Stimulated activated CD4-positive, alpha-beta T cell treated with anti-CD3 and anti-CD28 coated beads, TNF-alpha, amount 100 ng/mL, for 48 hours (primary cell): Measurements from ENCODE around the gene RIC8A.
"Not testable (repeated sequence)": the region's sequence is repeated elsewhere in the genome, so short reads cannot be mapped to it uniquely, and the experiment has no call there.

Experiments used
- DNase-seq, 3 donors: peaks; one replicate each; pipeline ENCODE4 v3.0.0-alpha.2; 2020; ENCODE audit warnings: low read depth in 3 of 3

The RIC8A gene

DNA sequence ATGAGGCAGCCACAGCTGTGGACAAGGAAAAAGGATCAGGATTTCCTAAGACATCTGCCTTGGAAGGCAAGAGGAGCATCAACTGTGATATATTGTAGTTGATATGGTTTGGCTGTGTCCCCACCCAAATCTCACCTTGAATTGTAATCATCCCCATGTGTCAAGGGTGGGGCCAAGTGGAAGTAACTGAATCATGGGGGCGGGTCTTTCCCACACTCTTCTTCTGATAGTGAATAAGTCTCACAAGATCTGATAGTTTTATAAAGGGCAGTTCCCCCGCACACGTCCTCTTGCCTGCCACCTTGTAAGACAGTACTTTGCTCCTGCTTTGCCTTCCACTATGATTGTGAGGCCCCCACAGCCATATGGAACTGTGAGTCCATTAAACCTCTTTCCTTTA, 10.2 kb downstream of the RIC8A start:
- DNase-seq, result no peak

DNA sequence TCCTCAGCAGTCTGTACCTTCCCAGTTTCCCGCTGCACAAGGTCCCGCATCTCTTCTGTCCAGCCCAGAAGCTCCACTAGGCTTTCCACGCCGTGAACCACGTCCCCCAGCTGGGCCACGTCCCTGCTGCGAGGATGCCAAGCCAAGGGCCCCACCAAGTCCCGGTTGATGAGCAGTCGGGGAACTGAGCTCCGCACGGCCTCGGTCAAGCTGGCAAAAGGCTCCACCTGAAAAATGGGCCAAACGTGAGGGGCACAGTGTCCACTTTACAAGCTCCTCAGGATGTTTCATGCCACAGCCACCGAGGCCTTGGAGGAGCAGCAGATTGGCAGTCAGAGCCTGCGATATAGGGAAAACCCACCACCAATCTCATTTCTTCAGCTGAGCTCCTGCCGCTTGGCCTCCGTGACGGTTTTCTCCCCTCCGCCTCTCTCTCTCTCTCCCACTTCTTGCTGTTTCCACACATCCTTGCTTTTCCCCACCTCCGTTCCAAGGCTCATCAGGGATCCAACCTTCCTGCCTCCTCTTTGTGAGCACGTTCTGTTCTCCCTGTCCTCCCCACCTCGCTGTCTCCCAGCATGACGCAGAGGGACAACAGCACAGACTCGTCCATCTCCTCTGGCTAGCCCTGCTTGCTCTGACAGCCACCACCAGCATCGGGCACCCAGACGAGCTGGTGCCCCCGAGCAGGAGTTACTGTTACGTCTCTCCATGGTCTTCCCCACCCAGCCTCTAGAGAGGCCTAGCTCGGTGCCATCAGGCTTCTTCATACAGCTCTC, 11.5 kb downstream of the RIC8A start:
- DNase-seq, result no peak

GRCh38 chr11:220641-221215, 13.2 kb downstream of the RIC8A start:
- DNase-seq, result not testable (repeated sequence)

DNA sequence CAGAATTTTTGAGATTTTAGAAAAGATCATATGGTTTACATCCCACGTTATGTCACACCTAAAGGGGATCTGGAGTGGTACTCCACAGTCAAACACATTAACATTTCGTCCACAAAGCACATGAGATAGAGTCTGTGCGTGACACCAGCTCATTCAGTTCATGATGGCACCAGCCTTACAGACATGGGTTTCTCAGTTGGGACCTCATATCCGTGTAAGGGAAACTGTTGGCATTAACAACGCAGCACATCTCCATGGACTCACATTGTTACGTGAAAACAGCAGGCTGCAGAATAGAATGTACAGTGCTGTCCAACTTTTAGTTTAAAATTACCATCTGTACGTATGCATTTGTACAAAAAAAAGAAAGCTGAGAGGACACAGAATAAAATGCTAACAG, 14.0 kb downstream of the RIC8A start:
- DNase-seq, result no peak

DNA sequence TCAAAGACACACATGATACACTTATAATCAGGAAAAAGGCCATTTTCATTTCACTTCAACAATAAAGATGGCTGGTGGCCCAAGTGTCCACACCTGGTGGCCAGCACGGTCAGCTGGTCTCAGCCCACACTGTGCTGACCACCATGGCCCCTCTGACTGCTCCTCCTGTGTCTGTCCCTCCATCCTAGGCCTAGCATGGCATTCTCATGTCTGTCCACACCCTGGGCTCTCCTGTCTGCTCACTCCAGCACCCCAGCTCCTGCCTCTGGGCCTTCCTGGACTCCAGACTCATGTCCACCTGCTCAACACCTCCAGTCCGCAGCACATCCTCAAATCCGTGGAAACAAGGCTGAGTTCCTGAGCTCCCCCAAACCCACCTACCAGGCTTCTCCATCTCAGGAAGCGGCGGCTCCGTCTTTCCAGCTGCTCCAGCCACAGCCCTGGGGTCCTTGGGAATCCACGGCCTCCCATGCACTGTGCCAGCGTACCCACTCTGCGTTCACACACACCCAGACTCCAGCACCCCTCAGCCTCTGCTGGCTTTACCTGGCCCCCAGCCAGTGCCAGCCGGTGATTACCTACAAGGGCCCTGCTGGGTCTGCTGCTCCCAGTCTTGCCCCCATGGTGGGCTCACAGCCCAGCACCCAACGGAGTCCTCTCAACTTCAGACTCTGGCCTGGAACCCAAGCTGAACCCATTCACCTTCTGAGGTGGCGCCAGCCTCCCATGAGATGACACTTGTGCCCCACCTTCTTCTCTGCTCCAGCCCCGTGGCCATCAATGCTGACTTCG, 14.7 kb downstream of the RIC8A start:
- DNase-seq, result no peak

- no peak for DNase-seq
Measured at GRCh38 chr11:223026-223789, 15.7 kb downstream of the RIC8A start.

GRCh38 chr11:223884-224283, 16.4 kb downstream of the RIC8A start:
- no peak for DNase-seq

- no peak for DNase-seq
Measured at GRCh38 chr11:224424-224823, 16.9 kb downstream of the RIC8A start.

DNA sequence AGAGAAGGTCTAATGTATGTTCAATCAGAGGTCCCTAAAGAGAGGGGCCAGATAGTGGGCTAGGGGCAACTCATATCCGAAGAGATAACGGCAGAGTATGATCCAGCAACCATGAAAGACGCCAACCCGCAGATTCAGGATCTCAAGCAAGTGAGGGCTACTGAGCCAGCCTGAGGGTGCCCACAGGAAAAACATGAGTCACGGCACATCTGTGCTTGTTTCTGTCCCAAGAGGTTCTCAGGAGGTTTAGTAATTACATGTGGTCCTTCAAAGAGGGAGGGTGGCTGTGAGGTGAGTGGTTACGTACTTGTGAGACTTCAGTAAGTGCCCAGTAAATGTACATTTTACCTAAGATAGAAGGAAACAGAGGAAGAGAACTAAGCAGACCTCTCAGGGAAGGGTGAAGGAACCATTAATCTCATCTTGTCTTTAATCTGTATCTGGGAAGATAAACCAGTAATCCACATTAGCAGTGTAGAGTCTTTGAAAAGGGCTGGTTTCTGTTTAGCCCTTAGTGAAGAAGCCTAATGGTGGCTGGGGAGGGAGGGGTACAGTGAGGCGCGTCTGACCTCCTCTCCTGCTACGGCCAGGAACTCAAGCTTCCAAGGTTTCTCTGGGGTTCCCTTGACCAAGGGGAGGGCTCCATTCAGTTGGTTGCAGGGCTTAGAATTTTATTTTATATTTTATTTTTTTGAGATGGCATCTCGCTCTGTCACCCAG, 18.4 kb downstream of the RIC8A start:
- DNase-seq, result no peak

DNA sequence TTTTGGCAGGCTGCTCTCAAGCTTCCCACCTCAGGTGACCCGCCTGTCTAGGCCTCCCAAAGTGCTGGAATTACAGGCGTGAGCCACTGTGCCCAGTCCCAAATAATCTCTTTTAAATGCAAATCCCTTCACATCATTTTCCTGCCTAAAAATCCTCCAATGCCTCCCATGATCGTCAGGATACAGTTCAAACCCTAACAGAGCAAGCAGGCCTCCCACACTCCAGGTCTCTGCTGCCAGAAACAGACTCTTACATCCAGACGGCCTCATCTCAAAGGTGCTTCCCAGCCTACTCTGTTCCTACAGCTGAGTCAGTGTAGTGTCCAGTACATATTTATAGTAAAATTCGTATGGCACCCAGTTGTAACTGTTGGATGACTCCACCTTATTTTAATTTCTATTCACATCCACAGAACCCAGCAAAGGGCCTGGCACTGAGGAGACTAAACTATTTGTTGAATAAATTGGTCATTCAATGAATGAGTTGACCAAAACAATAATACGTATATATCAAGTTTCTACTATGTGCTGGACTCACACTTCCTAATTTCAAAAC, 20.4 kb downstream of the RIC8A start:
- DNase-seq, result no peak

GRCh38 chr11:230431-230830, 22.9 kb downstream of the RIC8A start:
- no peak for DNase-seq

- no peak for DNase-seq
Measured at GRCh38 chr11:232783-233565, 25.5 kb downstream of the RIC8A start.

DNA sequence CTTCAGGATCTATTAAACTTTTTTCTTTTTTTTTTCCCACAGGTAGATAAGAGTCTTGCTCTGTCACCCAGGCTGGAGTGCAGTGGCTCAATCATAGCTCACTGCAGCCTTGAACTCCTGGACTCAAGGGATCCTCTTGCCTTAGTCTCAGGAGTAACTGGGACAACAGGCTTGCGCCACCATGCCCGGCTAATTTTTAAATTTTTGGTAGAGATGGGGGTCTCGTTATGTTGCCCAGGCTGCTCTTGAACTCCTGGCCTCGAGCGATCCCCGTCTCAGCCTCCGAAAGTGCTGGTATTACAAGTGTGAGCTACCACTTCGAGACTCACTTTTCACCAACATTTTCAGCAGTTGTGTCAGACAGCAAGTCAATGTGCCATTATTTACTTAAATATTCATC, 27.7 kb downstream of the RIC8A start:
- no peak for DNase-seq

DNA sequence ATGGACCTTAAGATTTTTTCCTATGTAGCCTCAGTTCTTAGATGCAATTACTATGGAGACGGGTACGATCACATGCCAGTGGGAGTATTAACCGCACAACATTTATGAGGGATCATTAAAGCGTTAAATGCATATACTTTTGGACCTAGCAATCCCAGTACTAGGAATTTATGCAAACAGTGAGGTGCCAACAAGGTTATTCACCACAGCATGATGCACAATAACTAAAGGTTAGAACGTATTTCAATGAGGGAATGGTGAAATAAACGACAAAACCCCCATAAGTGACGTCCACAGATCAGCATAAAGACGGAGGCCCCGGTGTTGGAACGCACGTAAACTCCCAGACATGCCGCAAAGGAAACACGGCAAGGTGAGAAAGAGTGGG, 28.1 kb downstream of the RIC8A start:
- peak in 2 of 3 donors; percentile 36 to 66 for DNase-seq

GRCh38 chr11:235997-236773, 28.7 kb downstream of the RIC8A start, which contains the start of gene SIRT3:
Gene SIRT3, minus strand, starts transcription at chr11:236342. Its CDS starts 14 bp downstream, at chr11:236328.
- DNase-seq, result peak; percentile 56 to 73 (median 60)

- DNase-seq, result peak; percentile 85 to 91 (median 85)
Measured at GRCh38 chr11:236774-237767, 29.6 kb downstream of the RIC8A start, which contains the start of gene PSMD13. Gene PSMD13, plus strand, starts transcription at chr11:236976. Its CDS starts 74 bp downstream, at chr11:237050.

DNA sequence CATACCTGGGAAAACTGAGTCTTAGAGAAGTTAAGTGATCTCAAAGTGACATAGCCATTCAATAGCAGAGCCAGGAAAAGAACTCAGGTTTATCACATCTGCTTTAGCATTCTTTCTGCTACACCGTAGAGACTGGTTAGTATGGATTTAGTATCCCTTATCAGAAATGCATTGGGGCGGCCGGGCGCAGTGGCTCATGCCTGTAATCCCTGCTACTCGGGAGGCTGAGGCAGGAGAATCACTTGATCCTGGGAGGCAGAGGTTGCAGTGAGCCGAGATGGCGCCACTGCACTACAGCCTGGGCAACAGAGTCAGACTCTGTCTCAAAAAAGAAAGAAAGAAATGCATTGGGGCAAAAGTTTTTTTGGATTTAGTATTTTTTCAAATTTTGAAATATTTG, 30.8 kb downstream of the RIC8A start:
- not testable (repeated sequence) for DNase-seq

DNA sequence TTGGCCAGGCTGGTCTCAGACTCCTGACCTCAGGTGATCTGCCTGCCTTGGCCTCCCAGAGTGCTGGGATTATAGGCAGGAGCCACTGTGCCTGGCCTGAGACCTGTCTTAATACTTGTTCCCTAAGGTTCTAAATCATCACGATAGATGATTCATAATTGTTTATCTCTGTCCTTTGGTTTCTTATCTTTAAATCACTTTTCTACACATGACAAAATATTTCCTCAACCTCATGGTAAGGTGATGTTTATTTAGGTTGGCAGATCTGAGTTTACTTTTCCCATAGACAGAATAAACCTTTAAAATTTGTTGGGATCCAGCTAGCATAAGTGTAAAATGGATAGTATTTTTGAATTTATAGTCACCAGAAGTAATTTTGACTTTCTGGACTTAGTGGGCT, 32.8 kb downstream of the RIC8A start:
- no peak for DNase-seq
